ENCODE measurements around the gene SMARCD3.

Gene SMARCD3

DNA sequence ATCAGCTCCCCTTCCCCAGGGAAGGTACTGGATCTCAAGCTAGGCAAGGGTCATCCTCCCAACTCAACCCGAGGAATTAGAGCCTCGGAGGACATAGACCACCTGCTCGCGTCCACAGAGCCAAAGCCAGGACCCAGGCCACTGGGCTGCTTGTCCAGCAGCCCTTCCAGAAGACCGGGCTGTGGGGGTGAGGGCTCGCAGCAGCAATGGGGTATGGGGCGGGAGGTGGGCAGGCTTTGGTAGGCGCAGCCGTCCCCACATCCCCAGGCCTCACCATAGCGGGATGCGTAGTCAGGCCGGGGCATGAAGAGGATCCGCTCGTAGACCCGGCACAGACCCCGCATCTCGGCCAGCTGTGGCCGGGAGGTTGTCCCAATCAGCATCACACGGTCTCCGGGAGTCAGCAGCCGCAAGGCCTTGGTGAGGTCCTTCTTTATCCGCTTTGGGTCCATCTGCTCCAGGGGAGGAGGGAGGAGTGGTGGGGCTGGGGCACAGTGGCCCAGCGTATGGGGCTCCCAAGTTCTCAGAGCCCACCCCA lies 56.4 kb downstream of the SMARCD3 start:
- ATAC-seq: no peak
- peaks cover 2% of the 10 kb centered on the region for H3K27me3 Mint-ChIP-seq

DNA sequence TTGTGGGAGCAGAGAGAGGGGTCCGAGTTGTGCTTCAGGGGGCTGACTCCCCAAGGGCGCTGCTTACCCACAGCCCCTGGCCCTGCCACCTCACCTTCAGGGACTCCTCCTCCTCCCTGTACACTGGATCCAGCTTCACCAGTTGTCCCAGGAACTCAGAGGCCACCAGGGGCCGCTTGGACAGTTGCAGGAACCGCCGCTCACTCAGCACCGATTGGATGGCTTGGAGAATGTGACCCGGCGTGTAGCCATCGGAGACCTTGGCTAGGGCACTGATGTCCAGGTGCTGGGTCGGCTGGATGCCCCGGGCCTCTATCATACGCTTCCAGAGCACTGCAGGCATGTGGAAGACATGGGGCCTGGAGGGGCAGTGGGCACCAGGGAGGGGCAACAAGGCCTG lies 57.0 kb downstream of the SMARCD3 start:
- H3K4me3 Mint-ChIP-seq: no peak overlapping the region
- peaks cover 2% of the 10 kb centered on the region for H3K27me3 Mint-ChIP-seq
- DNase-seq (no peak), ATAC-seq (no peak)
- no peaks in the 10 kb centered on the region for H3K4me1 Mint-ChIP-seq
- H3K9me3 Mint-ChIP-seq: no peaks in the 10 kb centered on the region
- H3K27ac Mint-ChIP-seq: no peak overlapping the region
- H3K36me3 Mint-ChIP-seq (ENCODE audit: low read depth): no peaks in the 10 kb centered on the region

More for the DNA sequence above, 56.4 kb downstream of the SMARCD3 start:
- H3K27ac Mint-ChIP-seq: no peak overlapping the region
- no peaks in the 10 kb centered on the region for H3K9me3 Mint-ChIP-seq
- no peaks in the 10 kb centered on the region for H3K36me3 Mint-ChIP-seq (ENCODE audit: low read depth)
- DNase-seq: no peak
- no peak overlapping the region for H3K4me3 Mint-ChIP-seq
- H3K4me1 Mint-ChIP-seq: no peaks in the 10 kb centered on the region

DNA sequence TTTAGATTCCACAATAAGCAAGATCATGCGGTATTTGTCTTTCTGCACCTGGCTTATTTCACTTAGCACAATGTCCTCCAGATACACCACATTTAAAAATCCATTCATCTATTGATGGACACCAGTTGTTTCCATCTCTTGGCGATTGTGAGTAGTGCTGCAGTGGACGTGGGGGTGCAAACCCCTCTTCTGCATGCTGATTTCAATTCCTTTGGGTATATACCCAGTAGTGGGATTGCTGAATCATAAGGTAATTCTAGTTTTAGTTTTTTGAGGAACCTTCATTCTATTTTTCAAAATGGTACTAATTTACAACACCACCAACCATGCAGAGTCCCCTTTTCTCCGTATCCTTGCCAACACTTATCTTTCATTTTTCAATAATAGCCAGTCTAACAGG lies 59.5 kb downstream of the SMARCD3 start:
- no peaks in the 10 kb centered on the region for H3K27me3 Mint-ChIP-seq
- H3K4me3 Mint-ChIP-seq: no peak overlapping the region
- no peaks in the 10 kb centered on the region for H3K4me1 Mint-ChIP-seq
- H3K36me3 Mint-ChIP-seq (ENCODE audit: low read depth): no peaks in the 10 kb centered on the region
- no peaks in the 10 kb centered on the region for H3K9me3 Mint-ChIP-seq
- H3K27ac Mint-ChIP-seq: no peak overlapping the region
- DNase-seq (no peak), ATAC-seq (no peak)

Measured in activated naive CD8-positive, alpha-beta T cell treated with anti-CD3 and anti-CD28 coated beads, Interleukin-2, amount 50 U/mL, for 24 hours (primary cell).